Measurements from ENCODE around the gene FCRL2. TPM values are rescaled to one million over a fixed set of nuclear protein-coding genes. Genes with fewer than 3 reads are reported as not detected.

The FCRL2 gene
- total RNA-seq, 4 donors from 2014 or later, result not detected

- intact Hi-C loops (cut with DNase I), result no loop called here
- Histone ChIP-seq H3K36me3 (no peaks in the 10 kb centered on the region), H3K4me1 (no peaks in the 10 kb centered on the region), H3K27ac (no peak overlapping the region), H3K4me3 (replicated peaks in 1 of 3) (no peak overlapping the region), H3K9me3 (no peaks in the 10 kb centered on the region), H3K27me3 (no peaks in the 10 kb centered on the region)
- WGBS, 2 donors, result 85 to 87% methylated on average over 3 of the region's 3 CpGs
- TF ChIP-seq, protein P1, sequence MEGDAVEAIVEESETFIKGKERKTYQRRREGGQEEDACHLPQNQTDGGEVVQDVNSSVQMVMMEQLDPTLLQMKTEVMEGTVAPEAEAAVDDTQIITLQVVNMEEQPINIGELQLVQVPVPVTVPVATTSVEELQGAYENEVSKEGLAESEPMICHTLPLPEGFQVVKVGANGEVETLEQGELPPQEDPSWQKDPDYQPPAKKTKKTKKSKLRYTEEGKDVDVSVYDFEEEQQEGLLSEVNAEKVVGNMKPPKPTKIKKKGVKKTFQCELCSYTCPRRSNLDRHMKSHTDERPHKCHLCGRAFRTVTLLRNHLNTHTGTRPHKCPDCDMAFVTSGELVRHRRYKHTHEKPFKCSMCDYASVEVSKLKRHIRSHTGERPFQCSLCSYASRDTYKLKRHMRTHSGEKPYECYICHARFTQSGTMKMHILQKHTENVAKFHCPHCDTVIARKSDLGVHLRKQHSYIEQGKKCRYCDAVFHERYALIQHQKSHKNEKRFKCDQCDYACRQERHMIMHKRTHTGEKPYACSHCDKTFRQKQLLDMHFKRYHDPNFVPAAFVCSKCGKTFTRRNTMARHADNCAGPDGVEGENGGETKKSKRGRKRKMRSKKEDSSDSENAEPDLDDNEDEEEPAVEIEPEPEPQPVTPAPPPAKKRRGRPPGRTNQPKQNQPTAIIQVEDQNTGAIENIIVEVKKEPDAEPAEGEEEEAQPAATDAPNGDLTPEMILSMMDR (IDR thresholded peaks at IDR 0.05), result no peak
- TF ChIP-seq POLR2A (IDR thresholded peaks at IDR 0.05), result no peak
- DNase-seq, result no peak
These were observed 7.9 kb upstream of the FCRL2 start for GRCh38 chr1:157784801-157785200.

DNA sequence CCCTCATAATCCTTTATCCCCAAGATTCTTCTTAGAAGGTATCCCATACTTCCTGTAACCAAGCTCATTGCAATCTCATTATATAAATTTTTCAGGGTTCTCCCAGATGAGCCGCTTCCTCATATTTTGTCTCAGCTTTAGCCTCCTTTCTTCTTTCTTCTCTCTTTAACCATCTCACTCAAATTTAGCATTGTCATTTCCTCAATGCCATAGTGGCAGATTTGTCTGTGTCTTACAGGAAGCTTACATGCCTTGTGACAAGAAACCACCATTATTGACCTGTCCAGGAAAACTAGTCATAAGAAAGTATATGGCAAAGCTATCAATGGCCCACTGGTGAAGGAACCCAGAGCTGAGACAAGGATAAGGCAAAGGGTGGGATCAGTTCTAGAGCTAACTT, 6.0 kb upstream of the FCRL2 start:
- intact Hi-C loops (cut with DNase I), result no loop called here
- H3K4me1 ChIP-seq, result no peaks in the 10 kb centered on the region
- no peaks in the 10 kb centered on the region for H3K36me3 ChIP-seq
- H3K9me3 ChIP-seq, result no peaks in the 10 kb centered on the region
- DNase-seq, result no peak
- 93 to 95% methylated on average over 1 of the region's 1 CpG for WGBS, 2 donors
- H3K27me3 ChIP-seq, result no peaks in the 10 kb centered on the region
- no peak overlapping the region for H3K4me3 ChIP-seq (replicated peaks in 1 of 3)
- H3K27ac ChIP-seq, result no peak overlapping the region
- TF ChIP-seq POLR2A (IDR thresholded peaks at IDR 0.05), result no peak
- TF ChIP-seq, protein P1 (IDR thresholded peaks at IDR 0.05), result no peak

- Histone ChIP-seq H3K27ac (no peak overlapping the region), H3K36me3 (no peaks in the 10 kb centered on the region), H3K9me3 (no peaks in the 10 kb centered on the region), H3K27me3 (no peaks in the 10 kb centered on the region), H3K4me1 (no peaks in the 10 kb centered on the region), H3K4me3 (replicated peaks in 1 of 3) (no peak overlapping the region)
- no peak for DNase-seq
- 36 to 45% methylated on average over 2 of the region's 2 CpGs for WGBS, 2 donors
- intact Hi-C loops (cut with DNase I), result no loop called here
- no peak for TF ChIP-seq POLR2A (IDR thresholded peaks at IDR 0.05)
- TF ChIP-seq, protein P1 (IDR thresholded peaks at IDR 0.05), result no peak
These were observed 4.1 kb upstream of the FCRL2 start for GRCh38 chr1:157781048-157781447.

DNA sequence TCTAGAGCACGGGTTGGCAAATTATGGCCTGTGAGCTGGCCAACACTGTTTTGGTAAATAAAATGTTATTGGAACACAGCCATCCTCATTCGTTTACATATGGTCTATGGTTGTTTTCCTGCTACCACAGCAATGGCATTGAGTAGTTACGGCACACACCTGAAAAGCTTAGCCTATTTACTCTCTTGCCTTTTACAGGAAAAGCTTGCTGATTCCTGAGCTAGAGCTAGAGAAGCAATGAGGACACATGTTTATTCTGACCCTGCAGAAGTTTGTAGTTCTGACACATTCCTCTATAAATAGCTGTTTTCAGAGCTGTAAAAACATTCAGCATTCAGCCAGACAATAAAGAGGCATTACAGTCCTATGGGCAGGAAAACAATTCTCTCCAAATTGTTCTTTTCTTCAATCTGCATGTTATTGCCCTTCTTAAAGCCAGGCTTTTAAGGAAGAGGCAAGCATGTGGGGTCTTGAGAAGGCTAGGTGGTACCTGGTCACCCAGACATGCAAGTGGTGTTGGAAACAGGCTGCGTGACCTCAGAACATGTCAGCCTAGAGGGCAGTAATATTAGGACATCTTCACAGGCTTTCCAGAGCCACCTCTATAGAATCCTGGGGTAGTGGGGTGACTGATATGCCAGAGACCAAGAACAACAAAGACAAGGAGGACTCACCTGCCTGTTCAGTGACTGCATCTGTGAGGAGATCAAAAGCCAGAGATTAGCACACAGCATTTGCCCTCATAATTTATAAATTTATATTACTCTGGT, 1.6 kb downstream of the FCRL2 start:
- no peak overlapping the region for H3K4me3 ChIP-seq (replicated peaks in 1 of 3)
- 74 to 77% methylated on average over 4 of the region's 4 CpGs for WGBS, 2 donors
- TF ChIP-seq POLR2A (IDR thresholded peaks at IDR 0.05), result no peak
- TF ChIP-seq, protein P1 (IDR thresholded peaks at IDR 0.05), result no peak
- H3K27me3 ChIP-seq, result no peaks in the 10 kb centered on the region
- no peak for DNase-seq
- no peaks in the 10 kb centered on the region for H3K36me3 ChIP-seq
- no peaks in the 10 kb centered on the region for H3K9me3 ChIP-seq
- intact Hi-C loops (cut with DNase I), result no loop called here
- no peaks in the 10 kb centered on the region for H3K4me1 ChIP-seq
- no peak overlapping the region for H3K27ac ChIP-seq

DNA sequence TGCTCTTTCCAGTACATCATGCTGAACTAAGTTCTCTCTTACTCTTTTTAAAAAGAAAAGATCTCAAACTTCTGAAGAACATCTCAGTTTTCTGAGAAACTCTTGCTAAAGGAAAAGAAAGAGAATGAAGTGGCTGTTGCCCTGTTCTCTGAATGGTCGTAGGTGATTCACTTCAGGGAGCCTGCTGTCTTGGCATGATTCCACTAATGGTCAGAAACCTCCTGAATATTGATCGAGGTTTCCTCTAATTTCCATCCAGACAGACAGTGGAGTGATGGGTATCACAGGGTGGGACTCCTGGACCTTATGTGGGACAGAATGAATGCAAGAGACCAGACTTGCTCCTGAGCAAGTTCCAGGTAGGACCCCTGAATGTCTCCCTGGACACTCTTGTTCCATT, 2.5 kb downstream of the FCRL2 start:
- 43 to 52% methylated on average over 2 of the region's 2 CpGs for WGBS, 2 donors
- intact Hi-C loops (cut with DNase I), result no loop called here

More for the DNA sequence above, 2.5 kb downstream of the FCRL2 start:
- Histone ChIP-seq H3K27me3 (no peaks in the 10 kb centered on the region), H3K4me3 (replicated peaks in 1 of 3) (no peak overlapping the region), H3K36me3 (no peaks in the 10 kb centered on the region), H3K4me1 (no peaks in the 10 kb centered on the region), H3K9me3 (no peaks in the 10 kb centered on the region), H3K27ac (no peak overlapping the region)
- TF ChIP-seq, protein P1 (IDR thresholded peaks at IDR 0.05), result no peak
- TF ChIP-seq POLR2A (IDR thresholded peaks at IDR 0.05), result no peak
- DNase-seq, result no peak
